ENCODE data around the gene MICAL3.

The MICAL3 gene

DNA sequence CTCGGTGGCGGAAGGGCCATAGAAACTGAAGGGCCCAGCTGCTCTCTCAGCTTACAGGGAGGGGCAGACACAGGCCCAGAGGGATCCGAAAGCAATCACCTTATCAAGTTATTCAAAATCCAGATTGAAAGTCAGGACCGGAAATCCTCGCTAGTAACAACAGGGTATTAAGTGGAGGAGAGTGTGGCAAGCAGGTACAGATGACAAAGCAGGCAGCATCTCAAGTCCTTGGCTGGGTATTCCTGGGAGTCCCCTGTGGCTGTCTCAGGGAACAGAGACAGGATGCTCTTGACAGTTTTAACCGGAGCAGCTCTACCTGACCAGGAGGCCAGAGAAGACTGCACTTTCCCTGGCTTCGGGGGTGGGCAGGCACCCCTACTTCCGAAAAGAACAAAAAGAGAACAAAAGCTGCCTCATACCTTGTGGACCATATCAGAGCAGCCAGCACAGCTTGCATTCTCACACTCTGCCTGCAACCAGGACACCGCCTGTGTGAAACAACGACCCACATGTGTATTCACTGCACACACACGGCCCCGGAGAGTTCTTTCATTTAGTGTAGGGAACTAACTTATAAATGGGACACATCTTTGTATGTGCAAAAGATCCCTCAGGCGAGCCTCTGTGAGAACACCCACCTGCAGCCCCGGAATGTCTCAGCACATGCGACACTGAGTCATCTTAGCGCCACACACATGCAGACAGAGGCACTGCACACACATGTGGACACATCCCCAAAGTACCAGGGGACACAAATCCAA, 78.3 kb downstream of the MICAL3 start:
- Histone ChIP-seq H3K79me2 (ENCODE audit: control insufficient read depth, insufficient read depth, low read length) (peaks cover 15% of the 10 kb centered on the region), H3K4ac (ENCODE audit: low read depth, low read length) (no peak overlapping the region), H3K79me1 (ENCODE audit: low read length) (peaks cover 30% of the 10 kb centered on the region), H2BK15ac (replicated peaks; ENCODE audit: low read depth) (no peak overlapping the region), H3K56ac (ENCODE audit: low read length) (no peak overlapping the region), H3K9ac (ENCODE audit: low read length) (no peak overlapping the region), H3K27ac (ENCODE audit: low read depth, low read length) (no peak overlapping the region), H2AK5ac (ENCODE audit: low read length) (no peak overlapping the region), H4K8ac (ENCODE audit: low read depth, low read length) (no peak overlapping the region), H3K36me3 (ENCODE audit: control insufficient read depth, insufficient read depth, low read length) (no peaks in the 10 kb centered on the region), H3K23ac (ENCODE audit: low read length) (no peak overlapping the region), H2BK120ac (ENCODE audit: low read depth, low read length) (no peak overlapping the region), H4K5ac (ENCODE audit: low read length) (no peak overlapping the region), H2BK5ac (ENCODE audit: low read length) (no peak overlapping the region), H3K4me2 (ENCODE audit: low read length) (no peak overlapping the region), H3K4me1 (ENCODE audit: control insufficient read depth, low read depth, low read length) (peaks cover 10% of the 10 kb centered on the region), H3K27me3 (ENCODE audit: insufficient read depth, low read length, poor library complexity) (no peaks in the 10 kb centered on the region), H3K18ac (ENCODE audit: low read length) (no peak overlapping the region), H3K4me3 (ENCODE audit: low read length) (no peak overlapping the region)
- peak; percentile 36 for DNase-seq
- no CpG with 5 or more reads among the region's 16 CpGs for WGBS (ENCODE audit: extremely low coverage, insufficient coverage, low lambda C conversion rate)

DNA sequence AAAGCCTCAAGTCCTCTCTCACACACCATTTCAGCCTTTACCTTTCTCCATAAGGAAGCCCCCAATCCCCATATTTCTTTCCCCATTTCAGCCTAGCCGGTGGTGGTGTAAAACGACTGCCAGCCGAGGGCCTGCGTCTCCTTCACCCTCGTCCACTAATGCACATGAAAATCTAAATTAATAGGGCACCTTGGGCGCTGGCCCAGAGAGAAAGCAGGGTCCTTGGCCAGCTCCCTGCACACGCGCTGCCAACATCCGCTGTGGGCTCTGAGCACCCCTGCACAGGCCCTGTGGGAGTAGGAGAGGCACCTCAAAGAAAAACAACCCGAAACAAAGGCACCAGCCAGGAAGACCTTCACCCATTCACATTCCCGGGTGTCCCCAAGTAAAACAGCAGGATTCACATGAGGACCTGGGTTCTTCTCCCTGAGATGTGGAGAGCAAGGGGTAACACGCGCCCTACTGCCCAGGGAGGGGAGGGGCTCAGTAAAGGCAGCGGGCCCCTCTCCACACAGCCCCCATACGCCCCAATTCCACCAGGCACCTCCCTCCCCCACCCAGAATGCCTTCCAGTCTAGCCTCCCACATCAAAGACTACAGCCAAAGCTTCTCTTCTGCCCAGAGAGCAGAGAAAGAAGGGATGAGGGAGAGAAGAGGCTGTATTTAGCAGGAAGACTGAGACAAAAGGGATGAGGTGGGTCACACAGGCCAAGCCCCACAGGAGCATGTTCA, 79.0 kb downstream of the MICAL3 start:
- Histone ChIP-seq H3K36me3 (ENCODE audit: control insufficient read depth, insufficient read depth, low read length) (no peaks in the 10 kb centered on the region), H2BK15ac (replicated peaks; ENCODE audit: low read depth) (no peak overlapping the region), H3K27ac (ENCODE audit: low read depth, low read length) (no peak overlapping the region), H3K23ac (ENCODE audit: low read length) (peak overlapping the region; percentile 8), H4K5ac (ENCODE audit: low read length) (no peak overlapping the region), H3K4me1 (ENCODE audit: control insufficient read depth, low read depth, low read length) (peaks cover 10% of the 10 kb centered on the region), H3K18ac (ENCODE audit: low read length) (no peak overlapping the region), H3K56ac (ENCODE audit: low read length) (no peak overlapping the region), H3K4me3 (ENCODE audit: low read length) (no peak overlapping the region), H3K9ac (ENCODE audit: low read length) (no peak overlapping the region), H2BK120ac (ENCODE audit: low read depth, low read length) (no peak overlapping the region), H4K8ac (ENCODE audit: low read depth, low read length) (no peak overlapping the region), H3K79me1 (ENCODE audit: low read length) (peaks cover 33% of the 10 kb centered on the region), H3K4ac (ENCODE audit: low read depth, low read length) (no peak overlapping the region), H3K79me2 (ENCODE audit: control insufficient read depth, insufficient read depth, low read length) (peaks cover 17% of the 10 kb centered on the region), H2BK5ac (ENCODE audit: low read length) (no peak overlapping the region), H2AK5ac (ENCODE audit: low read length) (no peak overlapping the region), H3K4me2 (ENCODE audit: low read length) (no peak overlapping the region), H3K27me3 (ENCODE audit: insufficient read depth, low read length, poor library complexity) (no peaks in the 10 kb centered on the region)
- no peak for DNase-seq
- no CpG with 5 or more reads among the region's 15 CpGs for WGBS (ENCODE audit: extremely low coverage, insufficient coverage, low lambda C conversion rate)

- H3K4me1 ChIP-seq (ENCODE audit: control insufficient read depth, low read depth, low read length): peaks cover 10% of the 10 kb centered on the region
- H3K23ac ChIP-seq (ENCODE audit: low read length): no peak overlapping the region
- no peak overlapping the region for H4K5ac ChIP-seq (ENCODE audit: low read length)
- H2AK5ac ChIP-seq (ENCODE audit: low read length): no peak overlapping the region
- H3K4ac ChIP-seq (ENCODE audit: low read depth, low read length): no peak overlapping the region
- no peak overlapping the region for H2BK15ac ChIP-seq (replicated peaks; ENCODE audit: low read depth)
- no peak overlapping the region for H3K4me3 ChIP-seq (ENCODE audit: low read length)
- peaks cover 37% of the 10 kb centered on the region for H3K79me1 ChIP-seq (ENCODE audit: low read length)
- H3K18ac ChIP-seq (ENCODE audit: low read length): no peak overlapping the region
- H4K8ac ChIP-seq (ENCODE audit: low read depth, low read length): no peak overlapping the region
- no peak overlapping the region for H3K56ac ChIP-seq (ENCODE audit: low read length)
- H3K36me3 ChIP-seq (ENCODE audit: control insufficient read depth, insufficient read depth, low read length): no peaks in the 10 kb centered on the region
- no peak for DNase-seq
- no peaks in the 10 kb centered on the region for H3K27me3 ChIP-seq (ENCODE audit: insufficient read depth, low read length, poor library complexity)
- H3K4me2 ChIP-seq (ENCODE audit: low read length): no peak overlapping the region
- no peak overlapping the region for H2BK120ac ChIP-seq (ENCODE audit: low read depth, low read length)
- H2BK5ac ChIP-seq (ENCODE audit: low read length): no peak overlapping the region
- H3K9ac ChIP-seq (ENCODE audit: low read length): no peak overlapping the region
- no CpG with 5 or more reads among the region's 9 CpGs for WGBS (ENCODE audit: extremely low coverage, insufficient coverage, low lambda C conversion rate)
- H3K79me2 ChIP-seq (ENCODE audit: control insufficient read depth, insufficient read depth, low read length): peaks cover 17% of the 10 kb centered on the region
- H3K27ac ChIP-seq (ENCODE audit: low read depth, low read length): no peak overlapping the region
Observed at GRCh38 chr22:17944256-17944655, 80.1 kb downstream of the MICAL3 start.

DNA sequence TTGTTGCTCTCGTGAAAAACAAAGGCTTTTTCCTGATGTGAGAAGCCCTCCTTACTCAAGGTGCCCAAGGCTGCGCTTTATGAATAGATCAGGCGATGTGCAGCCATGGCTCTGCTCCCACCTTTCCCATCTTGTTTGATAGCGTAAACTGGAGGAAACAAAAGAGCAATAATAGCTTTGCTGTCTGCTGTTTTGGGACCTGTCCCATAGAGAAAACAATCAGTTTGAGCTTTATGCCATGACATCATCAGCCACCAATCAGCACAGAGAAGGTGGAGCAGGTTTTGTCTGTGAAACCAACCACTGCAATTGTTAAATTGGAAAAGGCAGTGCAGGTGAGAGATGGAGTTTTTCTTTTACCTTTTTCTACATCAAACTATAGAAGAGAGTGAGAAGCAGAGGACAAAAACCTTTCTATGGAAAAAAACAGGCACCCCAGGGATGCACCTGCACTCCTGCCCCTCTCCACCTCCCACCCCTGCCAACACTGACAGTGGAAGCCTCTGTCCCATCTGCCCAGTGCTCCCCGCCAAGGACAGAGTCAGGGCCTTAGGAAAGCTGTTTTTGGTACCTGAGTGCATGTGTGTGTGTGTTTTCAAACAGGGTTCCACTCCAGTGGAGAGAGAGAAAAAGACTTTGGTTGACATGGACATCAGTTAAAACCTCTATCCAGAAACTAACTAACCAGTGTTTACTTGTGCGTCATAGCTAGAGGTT, 80.7 kb downstream of the MICAL3 start:
- H2BK15ac ChIP-seq (replicated peaks; ENCODE audit: low read depth): no peak overlapping the region
- WGBS (ENCODE audit: extremely low coverage, insufficient coverage, low lambda C conversion rate): no CpG with 5 or more reads among the region's 6 CpGs
- no peak overlapping the region for H3K27ac ChIP-seq (ENCODE audit: low read depth, low read length)
- peak; percentile 57 for DNase-seq
- H3K23ac ChIP-seq (ENCODE audit: low read length): no peak overlapping the region
- no peak overlapping the region for H3K4me3 ChIP-seq (ENCODE audit: low read length)
- no peak overlapping the region for H3K4me2 ChIP-seq (ENCODE audit: low read length)
- H3K79me1 ChIP-seq (ENCODE audit: low read length): peaks cover 37% of the 10 kb centered on the region
- H4K5ac ChIP-seq (ENCODE audit: low read length): no peak overlapping the region
- H3K36me3 ChIP-seq (ENCODE audit: control insufficient read depth, insufficient read depth, low read length): no peaks in the 10 kb centered on the region
- H2AK5ac ChIP-seq (ENCODE audit: low read length): no peak overlapping the region
- H3K18ac ChIP-seq (ENCODE audit: low read length): no peak overlapping the region
- peaks cover 10% of the 10 kb centered on the region for H3K4me1 ChIP-seq (ENCODE audit: control insufficient read depth, low read depth, low read length)
- no peak overlapping the region for H3K4ac ChIP-seq (ENCODE audit: low read depth, low read length)
- H4K8ac ChIP-seq (ENCODE audit: low read depth, low read length): no peak overlapping the region
- no peak overlapping the region for H3K9ac ChIP-seq (ENCODE audit: low read length)
- H2BK5ac ChIP-seq (ENCODE audit: low read length): no peak overlapping the region
- H2BK120ac ChIP-seq (ENCODE audit: low read depth, low read length): no peak overlapping the region
- no peak overlapping the region for H3K56ac ChIP-seq (ENCODE audit: low read length)
- peaks cover 17% of the 10 kb centered on the region for H3K79me2 ChIP-seq (ENCODE audit: control insufficient read depth, insufficient read depth, low read length)
- H3K27me3 ChIP-seq (ENCODE audit: insufficient read depth, low read length, poor library complexity): no peaks in the 10 kb centered on the region

DNA sequence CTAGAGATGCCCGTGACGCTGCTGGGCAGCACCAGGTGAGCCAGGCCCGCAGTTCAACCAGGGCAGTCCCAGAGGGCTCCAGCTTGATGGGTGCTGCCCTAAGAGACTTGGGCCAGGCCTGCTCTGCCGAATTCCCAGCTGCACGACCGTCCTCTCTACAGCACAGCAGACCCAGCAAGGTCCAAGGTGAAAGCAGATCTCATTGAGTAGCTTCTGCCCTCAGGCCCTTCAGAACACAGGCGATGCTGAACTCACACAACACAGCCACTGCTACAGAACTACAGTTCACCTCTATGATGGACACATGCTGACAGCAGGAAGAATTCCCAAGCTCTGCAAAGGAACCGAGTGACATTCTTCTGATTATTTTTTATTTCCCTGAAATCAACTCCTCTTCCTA, 81.6 kb downstream of the MICAL3 start:
- no peak overlapping the region for H2AK5ac ChIP-seq (ENCODE audit: low read length)
- no peak overlapping the region for H2BK15ac ChIP-seq (replicated peaks; ENCODE audit: low read depth)
- peaks cover 10% of the 10 kb centered on the region for H3K4me1 ChIP-seq (ENCODE audit: control insufficient read depth, low read depth, low read length)
- no CpG with 5 or more reads among the region's 8 CpGs for WGBS (ENCODE audit: extremely low coverage, insufficient coverage, low lambda C conversion rate)
- no peak overlapping the region for H3K9ac ChIP-seq (ENCODE audit: low read length)
- H3K36me3 ChIP-seq (ENCODE audit: control insufficient read depth, insufficient read depth, low read length): no peaks in the 10 kb centered on the region
- DNase-seq: no peak
- H4K5ac ChIP-seq (ENCODE audit: low read length): no peak overlapping the region
- H3K18ac ChIP-seq (ENCODE audit: low read length): no peak overlapping the region
- H3K27ac ChIP-seq (ENCODE audit: low read depth, low read length): no peak overlapping the region
- H2BK120ac ChIP-seq (ENCODE audit: low read depth, low read length): no peak overlapping the region
- no peak overlapping the region for H3K4ac ChIP-seq (ENCODE audit: low read depth, low read length)
- no peak overlapping the region for H3K23ac ChIP-seq (ENCODE audit: low read length)
- H2BK5ac ChIP-seq (ENCODE audit: low read length): no peak overlapping the region
- no peak overlapping the region for H3K4me2 ChIP-seq (ENCODE audit: low read length)
- no peak overlapping the region for H4K8ac ChIP-seq (ENCODE audit: low read depth, low read length)
- H3K79me2 ChIP-seq (ENCODE audit: control insufficient read depth, insufficient read depth, low read length): peaks cover 19% of the 10 kb centered on the region
- H3K79me1 ChIP-seq (ENCODE audit: low read length): peaks cover 37% of the 10 kb centered on the region
- H3K4me3 ChIP-seq (ENCODE audit: low read length): no peak overlapping the region
- H3K56ac ChIP-seq (ENCODE audit: low read length): no peak overlapping the region
- H3K27me3 ChIP-seq (ENCODE audit: insufficient read depth, low read length, poor library complexity): no peaks in the 10 kb centered on the region

All from mesendoderm (in vitro differentiated cells).